AG04449 (cell line): ENCODE data around the gene LDB2.

ENCODE experiments used
- CTCF ChIA-PET: fragments of 350-600 bp; formaldehyde crosslinking; extraction: SDS; loops from one replicate; lab custom pipeline; 2021; ENCODE audit warnings: antibody characterized with exemption; lab: Yijun Ruan, JAX
- POLR2A ChIA-PET: fragments of 400-600, 350-600 bp; formaldehyde crosslinking; extraction: SDS; loops from one replicate; lab custom pipeline; 2020; ENCODE audit warnings: antibody characterized with exemption, inconsistent platforms; lab: Yijun Ruan, JAX
- DNase-seq: peaks from one replicate; pipeline ENCODE4 v3.0.0-alpha.2; 2010; ENCODE audit warnings: low read depth, low spot score
- H3K4me3 ChIP-seq: 2 replicates; pipeline ENCODE4 v1.5.1; 2011; ENCODE audit warnings: low read depth, mild to moderate bottlenecking, control low read depth, low read length
- CTCF ChIP-seq: IDR thresholded peaks from one replicate; pipeline ENCODE4 v1.5.1; 2011; ENCODE audit warnings: mild to moderate bottlenecking, moderate library complexity, low read length, control low read depth, inconsistent platforms; ENCODE audit not compliant: insufficient read depth; ENCODE audit errors: missing control alignments

The LDB2 gene

GRCh38 chr4:16505726-16506125 lies 392.7 kb downstream of the LDB2 start:
- TF ChIP-seq CTCF: peak; percentile 35
- CTCF ChIA-PET: interaction anchor here (1.2 to 1.7 kb wide), 3 partner anchors 10 to 819 kb away, joined by 3 to 6 read pairs (median 5); no protein-coding TSS in a partner anchor
- no peak for DNase-seq
- POLR2A ChIA-PET: no interaction called here
- no peak overlapping the region for H3K4me3 ChIP-seq

DNA sequence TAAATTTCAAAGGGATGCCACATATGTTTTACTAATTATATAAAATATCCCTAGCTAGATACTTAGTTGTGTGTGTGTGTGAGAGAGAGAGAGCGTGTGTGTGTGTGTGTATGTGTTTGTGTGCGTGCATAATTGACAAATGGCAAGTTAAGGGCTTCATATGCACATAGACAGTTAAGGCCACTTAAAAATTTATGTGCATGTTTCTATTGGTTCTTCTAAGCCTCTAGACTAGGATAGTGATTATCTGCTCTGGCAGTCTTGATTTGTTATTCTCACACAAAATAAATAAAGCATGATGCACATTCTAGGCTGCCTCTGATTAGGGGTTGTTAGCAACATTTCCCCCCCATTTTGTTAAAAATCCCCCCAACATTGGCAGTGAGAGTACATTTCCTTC lies 393.2 kb downstream of the LDB2 start:
- ChIA-PET CTCF (interaction anchor here (0.8 to 1.7 kb wide), 4 partner anchors 10 to 819 kb away, joined by 3 to 6 read pairs (median 4); no protein-coding TSS in a partner anchor), POLR2A (no interaction called here)
- no peak for DNase-seq
- no peak for TF ChIP-seq CTCF
- no peak overlapping the region for H3K4me3 ChIP-seq

GRCh38 chr4:16503421-16504100 lies 394.9 kb downstream of the LDB2 start:
- DNase-seq: no peak
- no peak for TF ChIP-seq CTCF

GRCh38 chr4:16498978-16499377 lies 399.5 kb downstream of the LDB2 start:
- ChIA-PET CTCF (no interaction called here), POLR2A (no interaction called here)
- no peak for DNase-seq
- TF ChIP-seq CTCF: no peak
- H3K4me3 ChIP-seq: no peak overlapping the region

More at GRCh38 chr4:16503421-16504100, 394.9 kb downstream of the LDB2 start:
- ChIA-PET POLR2A (no interaction called here), CTCF (interaction anchor here (0.9 to 1.5 kb wide), 4 partner anchors 9 to 820 kb away, joined by 3 to 4 read pairs (median 4); no protein-coding TSS in a partner anchor)
- no peak overlapping the region for H3K4me3 ChIP-seq

GRCh38 chr4:16496501-16496900 lies 401.9 kb downstream of the LDB2 start:
- CTCF ChIA-PET: interaction anchor here (1.2 kb wide), 1 partner anchor 15 kb away, joined by 3 read pairs; no protein-coding TSS in a partner anchor
- TF ChIP-seq CTCF: no peak
- H3K4me3 ChIP-seq: no peak overlapping the region
- POLR2A ChIA-PET: no interaction called here
- peak; percentile 12 for DNase-seq

DNA sequence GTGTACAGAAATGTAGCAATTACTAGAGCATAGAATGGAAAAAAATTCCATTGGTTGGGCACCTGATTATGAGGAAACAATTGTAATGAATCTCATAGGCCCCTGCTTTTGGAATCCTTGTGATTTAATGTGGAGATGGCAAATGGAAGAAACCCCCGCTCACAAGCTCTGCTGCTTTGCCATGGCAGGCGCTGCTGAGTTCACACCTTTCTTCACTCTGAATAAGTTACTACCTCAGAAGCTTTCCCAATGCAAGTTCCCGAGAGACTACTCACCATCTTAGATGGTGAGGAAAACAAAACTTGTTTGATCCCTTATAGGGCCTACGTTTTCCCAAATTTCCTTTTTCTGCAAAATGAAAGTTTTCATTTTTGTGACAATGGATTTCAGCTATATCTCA lies 405.6 kb downstream of the LDB2 start:
- CTCF ChIA-PET: no interaction called here
- DNase-seq: no peak
- no peak for TF ChIP-seq CTCF
- POLR2A ChIA-PET: no interaction called here
- H3K4me3 ChIP-seq: no peak overlapping the region
